Ectodermal cell (in vitro differentiated cells): Measurements from ENCODE around the gene ANP32A.
A peak's percentile ranks its signal among the peaks of the same experiment; 100 is the strongest.

Source experiments
- H3K27ac ChIP-seq: 2 replicates; pipeline ENCODE4 v1.7.0; 2013; ENCODE audit warnings: mild to moderate bottlenecking, low read depth, low read length; ENCODE audit not compliant: insufficient read depth, poor library complexity, severe bottlenecking
- H3K27me3 ChIP-seq: 2 replicates; pipeline ENCODE4 v1.7.0; 2013; ENCODE audit warnings: mild to moderate bottlenecking, low read length; ENCODE audit not compliant: insufficient read depth, control insufficient read depth, poor library complexity, severe bottlenecking
- H3K36me3 ChIP-seq: one replicate; pipeline ENCODE4 v1.7.0; 2013; ENCODE audit warnings: low read length; ENCODE audit not compliant: control insufficient read depth, insufficient read depth
- H3K4me1 ChIP-seq: one replicate; pipeline ENCODE4 v1.7.0; 2013; ENCODE audit warnings: low read length; ENCODE audit not compliant: control insufficient read depth, insufficient read depth
- H3K4me3 ChIP-seq: 2 replicates; pipeline ENCODE4 v1.7.0; 2013; ENCODE audit warnings: low read depth, low read length, control low read depth; ENCODE audit not compliant: insufficient read depth
- H3K9me3 ChIP-seq: 2 replicates; pipeline ENCODE4 v1.7.0; 2013; ENCODE audit warnings: mild to moderate bottlenecking, low read length, moderate library complexity; ENCODE audit not compliant: control insufficient read depth
- WGBS, 2 experiments: methylation state at CpG; one replicate each; pipeline ENCODE4 v1.1.7; 2013; ENCODE audit warnings: missing lambda C conversion rate in 2 of 2; 5-methylcytosine and 5-hydroxymethylcytosine counted together

Gene ANP32A

GRCh38 chr15:68843425-68844311 lies 23.0 kb upstream of the ANP32A start:
- Histone ChIP-seq H3K36me3 (no peaks in the 10 kb centered on the region), H3K4me3 (peak overlapping the region; percentile 37), H3K27me3 (peaks cover 42% of the 10 kb centered on the region), H3K9me3 (no peaks in the 10 kb centered on the region), H3K27ac (no peak overlapping the region), H3K4me1 (no peaks in the 10 kb centered on the region)
- WGBS, 2 experiments = 11 to 12% methylated on average over 29 to 30 of the region's 32 CpGs

- Histone ChIP-seq H3K36me3 (no peaks in the 10 kb centered on the region), H3K27me3 (peaks cover 42% of the 10 kb centered on the region), H3K9me3 (no peaks in the 10 kb centered on the region), H3K4me1 (no peaks in the 10 kb centered on the region), H3K4me3 (no peak overlapping the region), H3K27ac (no peak overlapping the region)
- WGBS, 2 experiments = 89% methylated on average over 1 of the region's 1 CpG; no CpG with 5 or more reads in 1 of the 2 experiments
Measured at GRCh38 chr15:68842958-68843357, 22.3 kb upstream of the ANP32A start.

GRCh38 chr15:68834346-68834745 lies 13.7 kb upstream of the ANP32A start:
- Histone ChIP-seq H3K9me3 (peaks cover 6% of the 10 kb centered on the region), H3K4me3 (no peak overlapping the region), H3K4me1 (no peaks in the 10 kb centered on the region), H3K36me3 (no peaks in the 10 kb centered on the region), H3K27me3 (peaks cover under 1% of the 10 kb centered on the region), H3K27ac (no peak overlapping the region)
- 88 to 95% methylated on average over 3 of the region's 3 CpGs for WGBS, 2 experiments

DNA sequence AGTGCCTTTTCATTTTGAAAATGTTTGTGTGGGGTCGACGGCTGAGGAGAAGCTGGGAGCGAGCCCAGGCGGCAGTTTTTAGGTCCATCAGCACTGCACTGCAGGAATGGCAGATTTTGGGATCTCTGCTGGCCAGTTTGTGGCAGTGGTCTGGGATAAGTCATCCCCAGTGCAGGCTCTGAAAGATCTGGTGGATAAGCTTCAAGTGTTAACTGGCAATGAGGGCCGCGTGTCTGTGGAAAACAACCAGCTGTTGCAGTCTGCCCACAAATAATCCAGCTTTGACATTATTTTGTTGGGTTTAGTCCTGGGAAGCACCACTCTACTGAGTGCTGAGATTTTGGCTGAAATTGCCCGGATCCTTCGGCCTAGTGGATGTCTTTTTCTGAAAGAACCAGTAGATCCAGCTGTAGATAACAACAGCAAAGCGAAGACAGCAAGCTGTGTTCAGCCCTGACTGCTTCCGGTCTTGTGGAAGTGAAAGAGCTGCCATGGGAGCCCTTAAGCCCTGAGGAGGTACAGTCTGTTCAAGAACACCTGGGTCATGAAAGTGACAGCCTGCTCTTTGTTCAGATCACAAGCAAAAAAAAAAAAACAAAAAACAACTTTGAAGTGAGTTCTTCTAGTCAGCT lies 13.1 kb upstream of the ANP32A start:
- H3K36me3 ChIP-seq = no peaks in the 10 kb centered on the region
- no peak overlapping the region for H3K27ac ChIP-seq
- no peaks in the 10 kb centered on the region for H3K4me1 ChIP-seq
- H3K4me3 ChIP-seq = no peak overlapping the region
- 93 to 95% methylated on average over 10 of the region's 10 CpGs for WGBS, 2 experiments
- H3K9me3 ChIP-seq = peaks cover 6% of the 10 kb centered on the region
- no peaks in the 10 kb centered on the region for H3K27me3 ChIP-seq

- Histone ChIP-seq H3K4me3 (no peak overlapping the region), H3K27me3 (no peaks in the 10 kb centered on the region), H3K27ac (no peak overlapping the region), H3K9me3 (peaks cover 2% of the 10 kb centered on the region), H3K4me1 (no peaks in the 10 kb centered on the region), H3K36me3 (no peaks in the 10 kb centered on the region)
- WGBS, 2 experiments = 61 to 64% methylated on average over 3 of the region's 3 CpGs
Measured at GRCh38 chr15:68830141-68830785, 9.6 kb upstream of the ANP32A start.

- Histone ChIP-seq H3K4me1 (no peaks in the 10 kb centered on the region), H3K36me3 (no peaks in the 10 kb centered on the region), H3K9me3 (no peaks in the 10 kb centered on the region), H3K4me3 (no peak overlapping the region), H3K27me3 (no peaks in the 10 kb centered on the region), H3K27ac (no peak overlapping the region)
Measured at GRCh38 chr15:68829068-68829467, 8.4 kb upstream of the ANP32A start.

DNA sequence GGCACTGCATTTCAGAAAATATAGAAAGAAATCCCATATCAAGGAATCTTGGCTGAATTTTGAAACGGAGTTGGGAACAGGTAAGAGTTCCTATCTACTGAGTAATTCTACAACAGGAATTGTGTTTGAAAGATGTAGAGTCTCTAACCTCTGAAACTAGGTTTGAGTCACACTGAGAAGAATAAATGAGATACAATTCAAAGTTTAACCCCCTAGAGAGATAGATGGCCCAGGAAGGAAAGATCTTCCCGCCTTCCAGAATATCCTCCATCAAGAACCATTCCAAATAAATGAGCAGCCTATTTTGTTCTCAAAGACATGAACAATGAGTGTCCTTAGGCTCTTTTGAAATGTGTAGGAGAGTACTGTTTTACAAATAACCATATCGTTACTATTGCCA lies 2.9 kb upstream of the ANP32A start:
- peaks cover 6% of the 10 kb centered on the region for H3K4me1 ChIP-seq
- H3K36me3 ChIP-seq = no peaks in the 10 kb centered on the region
- WGBS, 2 experiments = 0 to 11% methylated on average over 1 to 2 of the region's 3 CpGs
- H3K4me3 ChIP-seq = no peak overlapping the region
- H3K27ac ChIP-seq = no peak overlapping the region
- peaks cover 12% of the 10 kb centered on the region for H3K27me3 ChIP-seq
- no peaks in the 10 kb centered on the region for H3K9me3 ChIP-seq

- Histone ChIP-seq H3K4me1 (peaks cover 6% of the 10 kb centered on the region), H3K4me3 (peak overlapping the region; percentile 89)
Measured at GRCh38 chr15:68822818-68823217, 2.1 kb upstream of the ANP32A start.

DNA sequence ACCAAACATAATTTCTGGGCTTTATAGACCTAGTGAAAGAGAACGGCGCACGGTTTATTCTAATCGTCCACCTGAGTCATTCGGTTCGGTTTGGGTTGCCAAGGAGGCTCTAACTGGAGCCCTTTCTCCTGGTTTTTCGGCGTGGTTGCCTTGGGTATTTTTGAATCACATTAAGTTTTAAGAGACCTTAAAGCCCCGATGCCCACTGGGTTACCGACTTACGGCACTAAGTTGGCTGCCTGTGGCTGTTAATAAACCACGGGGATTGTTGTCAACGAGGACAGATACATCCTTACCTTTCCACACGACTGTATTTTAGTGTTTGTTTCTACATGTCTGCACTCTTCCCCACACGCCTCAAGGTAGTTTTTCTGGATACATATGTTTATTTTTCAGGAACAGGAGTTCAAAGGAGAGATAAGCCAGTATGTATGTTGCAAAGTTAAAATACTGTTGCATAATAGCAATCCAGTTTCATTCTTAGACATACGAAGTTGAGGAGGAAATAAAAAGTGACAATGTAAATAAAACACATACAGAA lies 1.2 kb upstream of the ANP32A start:
- H3K27me3 ChIP-seq = peaks cover 12% of the 10 kb centered on the region
- H3K4me1 ChIP-seq = peaks cover 6% of the 10 kb centered on the region
- no peak overlapping the region for H3K27ac ChIP-seq
- no peaks in the 10 kb centered on the region for H3K36me3 ChIP-seq
- peak overlapping the region; percentile 89 for H3K4me3 ChIP-seq
- 2 to 3% methylated on average over 13 to 15 of the region's 16 CpGs for WGBS, 2 experiments
- no peaks in the 10 kb centered on the region for H3K9me3 ChIP-seq

More at GRCh38 chr15:68822818-68823217, 2.1 kb upstream of the ANP32A start:
- H3K27me3 ChIP-seq = peaks cover 12% of the 10 kb centered on the region
- no peaks in the 10 kb centered on the region for H3K9me3 ChIP-seq
- H3K27ac ChIP-seq = no peak overlapping the region
- WGBS, 2 experiments = 7 to 31% methylated on average over 1 to 3 of the region's 3 CpGs
- H3K36me3 ChIP-seq = no peaks in the 10 kb centered on the region
